ENCODE measurements around the gene RNASEH1.

The RNASEH1 gene, protein sequence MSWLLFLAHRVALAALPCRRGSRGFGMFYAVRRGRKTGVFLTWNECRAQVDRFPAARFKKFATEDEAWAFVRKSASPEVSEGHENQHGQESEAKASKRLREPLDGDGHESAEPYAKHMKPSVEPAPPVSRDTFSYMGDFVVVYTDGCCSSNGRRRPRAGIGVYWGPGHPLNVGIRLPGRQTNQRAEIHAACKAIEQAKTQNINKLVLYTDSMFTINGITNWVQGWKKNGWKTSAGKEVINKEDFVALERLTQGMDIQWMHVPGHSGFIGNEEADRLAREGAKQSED

GRCh38 chr2:3558205-3559014 lies at the start of gene RNASEH1:
TSS of gene RNASEH1 (minus strand) at chr2:3558333. CDS start at chr2:3558260, 73 bp downstream.
- FAIRE-seq, result peak; percentile 98

DNA sequence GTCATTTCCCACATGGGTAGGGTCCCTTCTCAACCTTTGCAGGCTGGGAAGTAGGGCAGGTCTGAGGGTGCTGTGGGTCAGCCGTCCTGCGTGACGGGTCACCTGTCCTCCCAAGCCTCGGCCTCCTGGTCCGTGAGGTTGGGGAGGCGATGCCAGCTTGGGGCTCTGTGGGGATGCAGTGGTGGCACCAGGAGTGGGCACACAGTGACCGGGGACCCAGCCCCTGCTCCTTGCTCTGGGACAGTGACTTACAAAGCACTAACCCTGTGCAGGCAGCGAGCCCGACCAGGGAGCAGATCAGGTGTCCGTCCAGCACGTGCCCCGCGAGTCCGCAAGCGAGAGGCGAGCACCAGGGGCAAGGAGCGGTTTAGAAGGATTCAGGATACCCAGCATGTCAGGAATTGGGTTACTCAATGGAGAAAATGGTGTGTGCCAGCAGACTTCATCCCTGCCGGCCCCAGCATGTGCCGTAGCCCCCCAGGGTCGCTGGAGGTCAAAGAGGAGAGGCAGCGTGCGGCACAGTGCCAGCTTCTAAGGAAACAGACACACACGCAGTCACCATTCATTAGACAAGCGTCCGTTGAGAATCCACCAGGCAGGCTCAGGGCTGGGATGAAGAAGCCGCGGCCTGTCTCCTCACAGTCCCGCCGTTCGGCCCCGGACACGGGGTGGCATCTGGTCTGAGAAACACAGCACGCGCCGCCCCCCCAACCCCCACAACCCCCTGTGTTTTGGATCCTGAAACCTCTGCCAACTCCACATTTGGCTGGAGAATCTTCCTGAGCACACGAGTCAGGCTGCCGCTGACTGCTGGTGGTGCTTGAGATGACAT lies 48.5 kb upstream of the RNASEH1 start:
- no peak for FAIRE-seq

DNA sequence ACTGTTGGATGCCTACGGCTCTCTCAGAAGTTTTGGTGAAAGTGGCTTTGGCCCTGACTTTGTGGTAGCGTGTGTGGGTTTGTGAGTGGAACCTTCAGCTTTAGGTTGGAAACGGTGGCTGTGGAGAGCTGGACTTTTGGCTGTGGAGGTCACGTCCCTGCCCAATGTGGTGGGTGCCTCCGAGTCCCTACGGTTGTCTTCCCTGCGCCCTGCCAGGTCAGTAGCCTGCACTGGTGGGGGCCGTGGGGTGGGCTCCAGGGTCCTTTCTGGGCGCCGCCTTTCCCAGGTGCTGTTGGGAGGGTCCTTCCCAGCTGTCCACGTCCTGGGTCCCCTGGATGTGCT lies 47.9 kb upstream of the RNASEH1 start:
- FAIRE-seq, result no peak

DNA sequence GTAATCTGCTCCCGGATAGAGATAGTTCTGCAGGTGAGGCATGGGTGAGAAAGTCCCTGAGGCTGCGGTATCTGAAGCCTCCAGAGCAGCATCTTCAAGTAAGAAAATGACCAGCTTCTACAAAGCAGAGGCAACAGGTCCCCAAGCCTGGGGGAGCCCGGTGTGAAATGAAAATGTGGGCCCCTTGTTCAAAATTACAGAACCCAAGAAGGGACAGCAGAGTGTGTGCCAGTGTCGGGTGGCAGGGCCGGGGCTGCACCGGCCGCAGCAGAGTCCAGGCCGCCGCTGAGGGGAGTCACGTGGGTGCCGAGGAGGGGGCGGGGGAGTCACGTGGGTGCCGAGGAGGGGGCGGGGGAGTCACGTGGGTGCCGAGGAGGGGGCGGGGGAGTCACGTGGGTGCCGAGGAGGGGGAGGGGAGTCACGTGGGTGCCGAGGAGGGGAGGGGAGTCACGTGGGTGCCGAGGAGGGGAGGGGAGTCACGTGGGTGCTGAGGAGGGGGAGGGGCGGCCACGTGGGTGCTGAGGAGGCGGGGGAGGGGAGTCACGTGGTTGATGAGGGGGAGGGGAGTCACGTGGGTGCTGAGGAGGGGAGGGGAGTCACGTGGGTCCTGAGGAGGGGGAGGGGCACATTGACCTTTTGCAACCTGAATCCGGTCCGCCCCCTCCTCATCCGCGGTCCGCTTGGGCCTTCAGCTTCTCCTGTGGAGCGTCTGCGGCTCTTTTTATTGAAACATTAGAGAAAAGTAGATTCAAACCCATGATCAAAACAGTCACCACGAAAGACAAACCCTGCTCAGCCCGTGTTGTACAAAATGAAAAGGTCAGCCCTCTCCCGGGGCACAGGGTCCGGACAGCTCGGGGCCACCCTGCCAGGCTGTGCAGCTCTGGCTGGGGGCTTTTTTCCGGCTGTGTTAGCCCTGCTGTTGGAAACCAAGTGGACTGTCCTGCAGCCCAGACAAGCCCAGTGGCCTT lies 47.1 kb upstream of the RNASEH1 start:
- no peak for FAIRE-seq

DNA sequence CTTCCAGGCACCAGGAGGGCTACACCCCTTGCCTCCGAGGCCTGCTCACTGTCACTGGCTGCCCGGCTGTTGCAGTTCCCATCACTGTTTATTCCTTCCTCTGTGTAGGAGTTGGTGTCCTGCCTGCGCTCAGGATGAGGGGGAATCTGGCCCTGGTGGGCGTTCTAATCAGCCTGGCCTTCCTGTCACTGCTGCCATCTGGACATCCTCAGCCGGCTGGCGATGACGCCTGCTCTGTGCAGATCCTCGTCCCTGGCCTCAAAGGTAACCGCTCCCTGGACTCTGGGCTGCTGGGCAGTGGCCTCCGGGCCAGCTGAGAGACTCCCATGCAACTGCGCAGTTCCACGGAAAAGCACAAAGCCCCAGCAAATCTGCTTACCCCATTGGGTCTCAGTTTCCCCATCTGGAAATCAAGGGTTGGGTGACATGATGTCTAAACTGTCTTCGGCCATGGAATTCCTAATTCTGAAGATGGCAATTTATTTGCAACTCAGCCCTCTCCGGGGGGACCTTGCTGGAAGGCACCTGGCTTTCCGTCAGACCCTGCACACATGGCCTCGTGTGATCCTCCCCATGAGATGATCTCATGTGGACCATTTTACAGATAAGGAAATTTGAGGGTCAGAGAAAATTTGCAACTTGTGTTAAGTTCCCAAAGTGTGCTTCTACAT lies 46.2 kb upstream of the RNASEH1 start:
- no peak for FAIRE-seq

GRCh38 chr2:3603536-3604206 lies 45.5 kb upstream of the RNASEH1 start:
- FAIRE-seq, result no peak

- no peak for FAIRE-seq
These were observed 44.6 kb upstream of the RNASEH1 start for GRCh38 chr2:3602553-3603339.

- FAIRE-seq, result no peak
These were observed 43.6 kb upstream of the RNASEH1 start for GRCh38 chr2:3601561-3602271.

DNA sequence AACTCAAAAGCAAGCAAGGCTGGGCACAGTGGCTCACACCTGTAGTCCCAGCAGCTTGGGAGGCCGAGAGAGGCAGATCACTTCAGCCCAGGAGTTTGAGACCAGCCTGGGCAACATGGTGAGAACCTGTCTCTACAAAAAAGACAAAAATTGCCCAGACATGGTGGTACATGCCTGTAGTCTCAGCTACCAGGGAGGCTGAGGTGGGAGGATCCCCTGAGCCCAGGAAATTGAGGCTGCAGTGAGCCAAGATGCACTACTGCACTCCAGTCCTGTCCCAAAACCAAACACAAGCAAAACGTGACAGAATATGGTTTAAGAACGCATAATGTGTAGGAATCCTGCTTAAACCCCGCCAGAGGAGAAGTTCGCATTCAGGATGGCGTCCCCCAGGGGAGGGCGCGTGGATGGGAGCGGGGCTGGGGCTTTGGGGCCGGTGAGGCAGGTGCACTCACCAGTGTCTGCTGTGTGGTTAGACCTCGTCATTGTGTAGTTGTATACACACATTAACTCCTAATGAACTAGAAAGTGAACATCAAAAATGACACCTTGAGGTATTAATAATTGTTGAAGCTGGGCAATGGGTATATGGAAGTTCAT lies 42.2 kb upstream of the RNASEH1 start:
- FAIRE-seq, result no peak

DNA sequence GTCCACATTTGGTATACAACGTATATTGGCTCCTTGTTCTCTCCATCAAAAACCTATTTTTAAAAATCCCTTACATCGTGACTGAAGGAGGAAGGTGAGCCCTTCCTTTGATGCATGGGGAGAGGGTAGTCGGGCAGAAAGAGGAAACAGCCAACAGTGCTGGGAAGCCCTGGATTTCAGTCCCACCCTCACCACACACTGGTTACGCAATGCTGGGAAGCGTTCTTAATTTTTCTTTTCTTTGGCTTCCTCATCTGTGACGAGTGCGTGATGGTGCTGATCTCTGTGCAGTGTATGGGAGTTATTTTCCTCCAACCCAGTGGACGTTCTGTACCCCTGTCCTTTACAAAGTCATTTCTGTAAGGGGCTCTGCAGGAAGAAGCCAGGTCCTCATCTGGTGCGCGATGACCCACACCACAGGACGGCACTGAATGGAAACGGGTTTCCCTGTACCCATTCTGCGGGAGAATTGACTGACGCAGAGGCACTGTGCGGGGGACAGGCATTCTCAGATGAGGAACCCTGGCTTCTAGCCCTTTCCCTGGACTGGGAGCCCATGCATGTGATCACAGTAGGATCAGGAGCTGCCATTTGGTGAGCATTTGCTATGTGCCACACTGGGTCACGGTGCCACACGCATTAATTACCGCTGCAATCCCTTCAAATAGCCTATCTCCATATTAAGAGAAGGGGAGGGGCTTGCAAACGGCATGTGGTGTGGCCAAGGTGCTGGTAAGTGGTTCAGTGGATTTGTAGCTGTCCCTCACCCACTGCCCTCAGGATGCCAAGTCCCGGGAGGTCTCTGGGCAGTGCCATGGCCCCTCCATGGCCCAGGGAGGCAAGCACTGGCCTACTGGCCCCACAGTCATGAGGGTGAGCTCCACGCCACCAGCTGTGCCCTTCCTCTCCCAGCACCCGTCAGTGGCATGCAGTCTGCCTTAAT lies 41.0 kb upstream of the RNASEH1 start:
- no peak for FAIRE-seq

GRCh38 chr2:3598197-3598910 lies 40.2 kb upstream of the RNASEH1 start:
- FAIRE-seq, result no peak

GRCh38 chr2:3597567-3597966 lies 39.4 kb upstream of the RNASEH1 start:
- no peak for FAIRE-seq

DNA sequence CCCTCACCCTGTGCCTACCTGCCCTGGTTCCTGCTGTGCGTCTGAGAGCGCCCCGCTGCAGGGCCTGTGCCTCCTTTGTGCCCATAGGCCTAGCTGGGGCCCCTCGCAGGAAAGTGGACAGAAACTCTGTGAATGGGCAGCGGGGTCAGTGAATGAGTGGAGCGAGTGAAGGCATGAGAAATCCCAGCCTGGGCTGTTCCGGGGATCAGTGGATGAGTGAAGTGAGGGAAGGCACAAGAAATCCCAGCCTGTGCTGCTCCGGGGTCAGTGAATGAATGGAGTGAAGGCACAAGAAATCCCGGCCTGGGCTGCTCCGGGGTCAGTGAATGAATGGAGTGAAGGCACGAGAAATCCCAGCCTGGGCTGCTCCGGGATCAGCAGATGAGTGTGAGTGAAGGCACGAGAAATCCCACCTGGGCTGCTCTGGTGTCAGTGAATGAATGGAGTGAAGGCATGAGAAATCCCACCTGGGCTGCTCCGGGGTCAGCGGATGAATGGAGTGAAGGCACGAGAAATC lies 38.8 kb upstream of the RNASEH1 start:
- FAIRE-seq, result no peak

DNA sequence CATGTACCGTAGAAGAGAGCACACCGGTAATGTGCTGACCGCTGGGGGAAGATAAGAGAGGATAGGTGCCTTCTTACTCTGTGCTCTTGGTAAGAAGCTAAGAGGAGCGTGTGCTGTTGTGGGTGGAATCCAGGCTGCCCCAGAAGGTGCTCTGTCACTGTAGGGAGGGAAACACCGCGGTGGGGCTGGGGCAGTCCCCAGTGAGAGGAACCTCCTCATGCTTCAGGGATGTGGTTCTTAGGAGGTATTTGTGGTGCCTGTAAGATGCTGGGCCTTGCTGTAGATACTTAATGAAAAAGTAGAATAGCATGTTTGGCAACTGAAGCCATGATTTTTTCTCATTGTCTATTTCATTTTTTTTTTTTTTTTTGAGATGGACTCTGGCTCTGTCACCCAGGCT lies 37.9 kb upstream of the RNASEH1 start:
- FAIRE-seq, result no peak

DNA sequence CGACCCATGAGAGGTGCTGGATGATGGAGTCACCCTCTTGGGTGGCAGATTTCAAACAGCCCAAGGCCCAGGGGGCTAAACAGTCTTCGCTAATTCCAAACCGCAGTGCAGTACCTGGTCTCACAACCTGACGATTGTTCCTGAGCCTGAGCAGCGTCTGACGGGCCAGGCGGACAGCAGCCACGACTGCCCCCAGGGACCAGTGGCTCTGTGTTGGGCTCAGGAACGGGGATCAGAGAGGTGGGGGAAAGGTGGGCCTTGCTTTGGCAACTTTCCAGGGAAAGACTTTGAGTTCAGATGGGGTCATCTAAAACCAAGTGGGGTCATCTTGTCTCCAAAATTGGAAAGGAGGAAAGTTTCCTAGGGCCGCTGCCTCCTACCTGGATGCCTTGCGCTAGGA lies 37.3 kb upstream of the RNASEH1 start:
- no peak for FAIRE-seq

GRCh38 chr2:3594493-3595281 lies 36.6 kb upstream of the RNASEH1 start, which contains the start of gene COLEC11:
TSS of gene COLEC11 (plus strand) at chr2:3595112. CDS start at chr2:3604341, 9,229 bp downstream.
- FAIRE-seq, result no peak
